GM12892 (cell line): ENCODE results near the gene VSIR.

Experiments
- POLR2A ChIP-seq: IDR thresholded peaks from 2 replicates; pipeline ENCODE4 v1.6.1; 2011; ENCODE audit warnings: low read depth, low read length, control low read depth
- POLR2AphosphoS5 ChIP-seq: IDR thresholded peaks from 2 replicates; pipeline ENCODE4 v1.6.1; 2011; ENCODE audit warnings: low read depth, low read length, control low read depth
- TAF1 ChIP-seq: IDR thresholded peaks from 2 replicates; pipeline ENCODE4 v1.6.1; 2011; ENCODE audit warnings: low read depth, mild to moderate bottlenecking, control low read depth, low read length, borderline replicate concordance

DNA sequence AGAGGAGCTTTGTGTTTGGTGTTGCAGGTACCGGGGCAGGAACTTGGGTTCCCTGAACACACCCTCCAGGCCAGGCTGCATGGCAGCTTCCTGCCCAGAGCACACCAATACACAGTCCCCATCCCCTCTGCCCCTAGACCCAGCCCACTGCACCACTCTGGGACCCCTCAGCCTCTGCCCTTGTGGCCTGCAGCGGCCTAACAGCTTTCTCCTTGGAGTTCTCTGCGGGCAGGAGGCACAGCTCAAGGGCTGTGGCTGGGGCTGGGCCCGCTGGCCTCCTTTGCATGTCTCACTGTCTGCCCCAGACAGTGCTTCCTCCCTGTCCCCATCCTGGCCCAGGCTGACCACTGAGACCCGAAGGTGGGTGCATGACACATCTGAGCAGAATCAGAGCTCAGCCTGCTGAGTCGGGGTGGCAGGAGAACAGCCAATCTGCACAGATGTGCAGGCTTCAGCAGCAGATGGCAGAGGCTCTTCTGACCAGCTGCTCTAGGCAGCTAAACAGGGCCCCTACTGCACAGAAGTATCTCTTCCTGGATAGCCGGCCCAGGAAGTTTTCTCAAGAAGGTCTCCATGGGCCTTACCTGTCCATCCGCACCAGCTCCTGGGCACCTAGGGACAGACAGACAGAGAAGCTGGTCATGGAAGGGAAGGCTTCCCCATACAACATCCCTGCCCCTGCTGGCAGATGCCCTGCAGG, 20.8 kb downstream of the VSIR start:
- TF ChIP-seq POLR2A = no peak
- no peak for TF ChIP-seq TAF1
- no peak for TF ChIP-seq POLR2AphosphoS5
